OCI-LY7 (cell line): Measurements from ENCODE around the gene APBB1IP.
A peak's percentile ranks its signal among the peaks of the same experiment; 100 is the strongest.

ENCODE experiments used
- CTCF ChIP-seq: fragments of 200-600 bp; sonication (generic); conservative IDR thresholded peaks from 2 replicates; pipeline ENCODE4 v1.5.1; 2014; ENCODE audit warnings: mild to moderate bottlenecking, antibody characterized with exemption, low read length, moderate library complexity, mixed read lengths
- EZH2phosphoT487 ChIP-seq: fragments of 200-600 bp; sonication (generic); IDR thresholded peaks from 2 replicates; pipeline ENCODE4 v1.6.1; 2018; ENCODE audit warnings: low read depth, borderline replicate concordance, mild to moderate bottlenecking, mixed run types, antibody characterized with exemption, low read length, moderate library complexity, mixed read lengths

DNA sequence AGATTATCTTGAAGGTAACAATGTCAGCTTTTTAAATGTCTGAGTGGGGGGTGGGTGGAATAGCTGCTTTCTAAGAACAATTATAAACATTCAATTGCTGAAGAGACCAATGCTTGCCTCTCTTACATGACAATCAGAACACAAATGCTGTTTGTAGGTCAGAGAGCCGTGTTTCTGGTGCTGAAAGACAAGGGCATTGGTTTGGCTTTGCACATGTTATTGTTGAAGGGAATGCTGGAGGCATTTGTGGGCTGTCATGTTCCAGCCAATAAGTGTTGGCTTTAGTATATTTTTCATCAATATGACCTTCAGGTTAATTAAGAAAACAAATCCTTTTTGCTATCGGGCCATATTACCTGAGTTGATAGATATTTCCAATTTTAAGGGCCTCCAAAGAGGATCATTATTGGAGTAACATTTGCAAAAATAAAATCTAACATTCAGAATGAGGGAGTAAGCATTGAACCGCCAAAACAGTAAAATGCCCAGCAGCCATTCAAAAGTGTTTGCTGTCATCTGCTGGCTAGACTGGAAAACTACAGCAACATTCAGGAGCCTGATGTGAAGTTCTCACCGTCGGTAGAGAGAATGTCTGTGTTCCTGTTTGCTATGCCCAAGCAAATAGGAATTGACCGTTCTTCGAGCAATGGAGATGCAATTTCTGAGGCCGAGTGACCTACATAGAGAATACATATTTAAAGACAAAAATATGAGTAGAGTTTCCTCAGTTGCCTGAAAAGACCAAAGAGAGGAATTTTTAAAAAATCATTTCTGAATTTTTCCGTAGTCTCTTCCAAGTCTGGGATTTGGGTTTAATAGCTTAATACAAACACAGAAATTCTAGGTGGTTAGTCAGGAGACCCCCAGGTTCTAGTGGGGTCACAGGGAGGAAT is 118.9 kb downstream of the APBB1IP start:
- TF ChIP-seq CTCF (peak; percentile 94), EZH2phosphoT487 (no peak)
